Measurements from ENCODE around the gene EDA. TPM values are rescaled to one million over a fixed set of nuclear protein-coding genes. Genes with fewer than 3 reads are reported as not detected.
"Not testable (repeated sequence)": the region's sequence is repeated elsewhere in the genome, so short reads cannot be mapped to it uniquely, and the experiment has no call there.

EDA gene
- total RNA-seq, 2 experiments from 2014 or later: 1.8 to 3.9 TPM

GRCh38 chrX:69995362-69996112, 379.6 kb downstream of the EDA start:
- no peaks in the 10 kb centered on the region for H3K9me2 ChIP-seq (ENCODE audit: insufficient read depth, low read length)
- no peaks in the 10 kb centered on the region for H3K79me2 ChIP-seq (ENCODE audit: insufficient read depth, low read depth, low read length)
- no peaks in the 10 kb centered on the region for H3K4me1 ChIP-seq (ENCODE audit: insufficient read depth, low read length, poor library complexity, severe bottlenecking)
- H3K27ac ChIP-seq (ENCODE audit: low read depth, low read length, poor library complexity, severe bottlenecking): no peak overlapping the region
- H2AFZ ChIP-seq (ENCODE audit: low read length): no peak overlapping the region
- no peak for TF ChIP-seq CTCF (conservative IDR thresholded peaks at IDR 0.05; ENCODE audit: low read length)
- TF ChIP-seq EZH2phosphoT487 (IDR thresholded peaks at IDR 0.05; ENCODE audit: borderline replicate concordance, low read depth, low read length): no peak
- H3K36me3 ChIP-seq (ENCODE audit: insufficient read depth, low read length): no peaks in the 10 kb centered on the region
- H4K20me1 ChIP-seq (ENCODE audit: insufficient read depth, low read length): no peaks in the 10 kb centered on the region
- H3K4me2 ChIP-seq (ENCODE audit: low read length): no peak overlapping the region
- ChIA-PET CTCF (ENCODE audit: unreplicated experiment) (no interaction called here), POLR2A (interaction anchor here (0.6 to 1.8 kb wide), 2 partner anchors 8 to 47 kb away, joined by 3 to 5 read pairs; no protein-coding TSS in a partner anchor)
- DNase-seq (ENCODE audit: low spot score): no peak
- intact Hi-C loops (cut with micrococcal nuclease; ENCODE audit: unreplicated experiment): no loop called here
- H3K4me3 ChIP-seq (ENCODE audit: low read depth, low read length, poor library complexity, severe bottlenecking): no peak overlapping the region
- no TSS peak for BruUV-seq (replicated peaks)
- no peaks in the 10 kb centered on the region for H3K9me3 ChIP-seq (ENCODE audit: low read length)

GRCh38 chrX:69996113-69996468, 380.2 kb downstream of the EDA start:
- Histone ChIP-seq H3K4me1 (ENCODE audit: insufficient read depth, low read length, poor library complexity, severe bottlenecking) (no peaks in the 10 kb centered on the region), H3K4me2 (ENCODE audit: low read length) (no peak overlapping the region), H3K27ac (ENCODE audit: low read depth, low read length, poor library complexity, severe bottlenecking) (no peak overlapping the region), H3K36me3 (ENCODE audit: insufficient read depth, low read length) (no peaks in the 10 kb centered on the region), H3K9me3 (ENCODE audit: low read length) (no peaks in the 10 kb centered on the region), H4K20me1 (ENCODE audit: insufficient read depth, low read length) (no peaks in the 10 kb centered on the region), H3K9me2 (ENCODE audit: insufficient read depth, low read length) (no peaks in the 10 kb centered on the region), H3K4me3 (ENCODE audit: low read depth, low read length, poor library complexity, severe bottlenecking) (no peak overlapping the region), H2AFZ (ENCODE audit: low read length) (no peak overlapping the region), H3K79me2 (ENCODE audit: insufficient read depth, low read depth, low read length) (no peaks in the 10 kb centered on the region)
- POLR2A ChIA-PET: no interaction called here
- no TSS peak for BruUV-seq (replicated peaks)
- intact Hi-C loops (cut with micrococcal nuclease; ENCODE audit: unreplicated experiment): no loop called here
- TF ChIP-seq CTCF (conservative IDR thresholded peaks at IDR 0.05; ENCODE audit: low read length) (no peak), EZH2phosphoT487 (IDR thresholded peaks at IDR 0.05; ENCODE audit: borderline replicate concordance, low read depth, low read length) (no peak)
- no peak for DNase-seq (ENCODE audit: low spot score)
- CTCF ChIA-PET (ENCODE audit: unreplicated experiment): no interaction called here

GRCh38 chrX:69998299-69998698, 382.4 kb downstream of the EDA start:
- BruUV-seq (replicated peaks); H3K9me3 ChIP-seq (ENCODE audit: low read length); H3K27ac ChIP-seq (ENCODE audit: low read depth, low read length, poor library complexity, severe bottlenecking); H3K9me2 ChIP-seq (ENCODE audit: insufficient read depth, low read length); H4K20me1 ChIP-seq (ENCODE audit: insufficient read depth, low read length); POLR2A ChIA-PET; H3K4me2 ChIP-seq (ENCODE audit: low read length); DNase-seq (ENCODE audit: low spot score); H3K79me2 ChIP-seq (ENCODE audit: insufficient read depth, low read depth, low read length); H3K4me1 ChIP-seq (ENCODE audit: insufficient read depth, low read length, poor library complexity, severe bottlenecking); H3K36me3 ChIP-seq (ENCODE audit: insufficient read depth, low read length); H2AFZ ChIP-seq (ENCODE audit: low read length); CTCF ChIA-PET (ENCODE audit: unreplicated experiment); H3K4me3 ChIP-seq (ENCODE audit: low read depth, low read length, poor library complexity, severe bottlenecking); intact Hi-C loops (cut with micrococcal nuclease; ENCODE audit: unreplicated experiment): not testable (repeated sequence)

Measured in OCI-LY7 (cell line).